ENCODE results near the gene ARHGEF10L.

ARHGEF10L gene

DNA sequence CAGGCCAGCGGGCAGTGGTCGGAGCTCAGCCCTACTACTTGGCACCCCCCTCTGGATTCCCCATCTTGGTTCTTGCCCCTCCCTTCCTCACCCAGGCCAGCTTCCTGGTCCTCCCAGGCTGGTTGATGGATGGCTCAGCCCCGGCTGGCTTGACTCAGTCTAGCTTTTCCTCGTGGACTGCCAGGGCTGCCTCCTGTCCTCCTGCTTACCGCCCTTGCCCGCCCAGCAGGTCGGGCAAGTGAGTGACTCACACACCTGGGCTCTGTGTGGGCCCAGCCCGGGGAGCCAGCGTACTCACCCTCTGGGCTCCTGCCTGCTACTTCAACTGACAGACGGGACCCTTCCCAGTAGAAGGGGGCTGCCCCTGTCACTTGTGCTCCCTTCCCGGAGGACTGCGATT lies 19.5 kb upstream of the ARHGEF10L start:
- in situ Hi-C loops (cut with HindIII; ENCODE audit: low pct_ligation_motif_present, low sequenced_read_pairs), result no loop called here
- Histone ChIP-seq H3K27me3 (replicated peaks) (no peaks in the 10 kb centered on the region), H3K36me3 (replicated peaks) (no peaks in the 10 kb centered on the region), H3K4me3 (ENCODE audit: low read depth, low read length) (no peak overlapping the region), H3K27ac (no peak overlapping the region)
- DNase-seq, result no peak
- TF ChIP-seq, protein P1, sequence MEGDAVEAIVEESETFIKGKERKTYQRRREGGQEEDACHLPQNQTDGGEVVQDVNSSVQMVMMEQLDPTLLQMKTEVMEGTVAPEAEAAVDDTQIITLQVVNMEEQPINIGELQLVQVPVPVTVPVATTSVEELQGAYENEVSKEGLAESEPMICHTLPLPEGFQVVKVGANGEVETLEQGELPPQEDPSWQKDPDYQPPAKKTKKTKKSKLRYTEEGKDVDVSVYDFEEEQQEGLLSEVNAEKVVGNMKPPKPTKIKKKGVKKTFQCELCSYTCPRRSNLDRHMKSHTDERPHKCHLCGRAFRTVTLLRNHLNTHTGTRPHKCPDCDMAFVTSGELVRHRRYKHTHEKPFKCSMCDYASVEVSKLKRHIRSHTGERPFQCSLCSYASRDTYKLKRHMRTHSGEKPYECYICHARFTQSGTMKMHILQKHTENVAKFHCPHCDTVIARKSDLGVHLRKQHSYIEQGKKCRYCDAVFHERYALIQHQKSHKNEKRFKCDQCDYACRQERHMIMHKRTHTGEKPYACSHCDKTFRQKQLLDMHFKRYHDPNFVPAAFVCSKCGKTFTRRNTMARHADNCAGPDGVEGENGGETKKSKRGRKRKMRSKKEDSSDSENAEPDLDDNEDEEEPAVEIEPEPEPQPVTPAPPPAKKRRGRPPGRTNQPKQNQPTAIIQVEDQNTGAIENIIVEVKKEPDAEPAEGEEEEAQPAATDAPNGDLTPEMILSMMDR (IDR thresholded peaks at IDR 0.05; ENCODE audit: low read depth, low read length, missing control alignments), result no peak

DNA sequence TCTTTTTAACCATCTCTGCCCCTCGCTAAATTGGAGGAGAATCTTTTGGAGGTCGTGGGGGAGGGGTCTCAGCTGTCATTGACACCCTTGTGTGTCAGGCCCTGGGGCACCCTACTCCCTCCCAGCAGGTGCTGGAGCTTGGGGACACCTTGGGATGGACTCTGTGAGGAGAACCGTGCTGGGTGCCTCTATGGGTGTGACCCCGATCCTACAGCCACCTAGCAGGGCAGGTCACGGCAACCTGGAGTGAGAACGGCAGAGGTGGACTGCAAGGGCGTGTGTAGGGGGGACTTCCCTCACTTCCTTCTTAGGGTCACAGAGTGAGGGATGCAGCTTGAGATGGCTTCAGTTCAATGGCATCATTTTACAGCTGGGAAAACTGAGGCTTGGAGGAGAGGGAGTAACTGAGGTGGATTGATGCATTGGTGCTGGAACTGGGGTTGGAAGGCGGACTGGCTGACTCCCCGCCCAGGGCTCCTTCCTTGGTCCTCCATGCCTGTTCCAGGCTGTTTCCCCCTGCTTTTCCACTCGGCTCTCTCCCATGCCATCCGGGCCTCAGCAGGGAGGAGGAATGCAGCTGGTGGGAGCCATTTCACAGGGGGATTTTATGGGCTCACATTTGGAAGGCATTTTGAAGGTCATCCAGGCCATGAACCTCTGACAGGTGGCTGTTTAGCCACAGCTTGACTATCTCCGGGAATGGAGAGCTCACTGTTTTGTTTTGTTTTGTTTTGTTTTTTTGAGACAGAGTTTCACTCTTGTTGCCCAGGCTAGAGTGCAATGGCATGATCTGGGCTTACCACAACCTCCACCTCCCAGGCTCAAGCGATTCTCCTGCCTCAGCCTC lies 18.8 kb upstream of the ARHGEF10L start:
- no peak overlapping the region for H3K27ac ChIP-seq
- no peaks in the 10 kb centered on the region for H3K36me3 ChIP-seq (replicated peaks)
- no peaks in the 10 kb centered on the region for H3K27me3 ChIP-seq (replicated peaks)
- in situ Hi-C loops (cut with HindIII; ENCODE audit: low pct_ligation_motif_present, low sequenced_read_pairs), result no loop called here
- TF ChIP-seq, protein P1 (IDR thresholded peaks at IDR 0.05; ENCODE audit: low read depth, low read length, missing control alignments), result no peak
- H3K4me3 ChIP-seq (ENCODE audit: low read depth, low read length), result no peak overlapping the region
- no peak for DNase-seq

DNA sequence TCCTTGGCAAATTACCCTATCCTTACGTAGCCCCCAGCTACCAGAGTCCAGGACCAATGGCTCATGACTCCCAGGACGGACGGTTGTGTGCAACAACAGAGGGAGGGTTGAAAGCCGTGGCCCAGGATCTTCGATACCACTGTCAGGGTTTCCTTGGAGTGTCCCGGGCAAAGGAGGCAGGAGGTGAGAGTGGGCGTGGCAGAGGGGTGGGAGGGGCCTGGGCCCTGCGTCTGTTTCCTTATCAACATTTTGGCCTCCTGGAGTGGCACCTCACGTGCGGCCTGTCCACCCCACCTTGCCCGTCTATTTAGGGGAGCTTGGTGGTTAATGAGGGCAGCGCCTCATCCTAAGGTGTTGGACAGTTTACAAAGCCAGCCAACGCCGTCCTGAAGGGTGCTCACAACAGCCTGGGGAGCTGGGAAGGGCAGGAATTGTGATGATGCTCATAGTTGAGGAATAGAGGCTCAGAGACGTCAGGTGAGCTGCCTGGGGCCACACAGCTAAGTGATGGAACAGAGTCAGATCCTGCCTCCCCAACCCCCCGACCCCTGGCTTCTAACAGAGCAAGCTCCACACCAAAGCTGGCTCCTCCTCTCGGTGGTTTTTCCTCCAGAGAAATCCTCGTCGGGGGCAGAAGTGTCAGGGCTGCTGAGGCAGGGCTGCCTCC lies 17.4 kb upstream of the ARHGEF10L start:
- Histone ChIP-seq H3K36me3 (replicated peaks) (no peaks in the 10 kb centered on the region), H3K27me3 (replicated peaks) (no peaks in the 10 kb centered on the region), H3K4me3 (ENCODE audit: low read depth, low read length) (no peak overlapping the region), H3K27ac (no peak overlapping the region)
- DNase-seq, result no peak
- TF ChIP-seq, protein P1 (IDR thresholded peaks at IDR 0.05; ENCODE audit: low read depth, low read length, missing control alignments), result no peak
- in situ Hi-C loops (cut with HindIII; ENCODE audit: low pct_ligation_motif_present, low sequenced_read_pairs), result no loop called here

DNA sequence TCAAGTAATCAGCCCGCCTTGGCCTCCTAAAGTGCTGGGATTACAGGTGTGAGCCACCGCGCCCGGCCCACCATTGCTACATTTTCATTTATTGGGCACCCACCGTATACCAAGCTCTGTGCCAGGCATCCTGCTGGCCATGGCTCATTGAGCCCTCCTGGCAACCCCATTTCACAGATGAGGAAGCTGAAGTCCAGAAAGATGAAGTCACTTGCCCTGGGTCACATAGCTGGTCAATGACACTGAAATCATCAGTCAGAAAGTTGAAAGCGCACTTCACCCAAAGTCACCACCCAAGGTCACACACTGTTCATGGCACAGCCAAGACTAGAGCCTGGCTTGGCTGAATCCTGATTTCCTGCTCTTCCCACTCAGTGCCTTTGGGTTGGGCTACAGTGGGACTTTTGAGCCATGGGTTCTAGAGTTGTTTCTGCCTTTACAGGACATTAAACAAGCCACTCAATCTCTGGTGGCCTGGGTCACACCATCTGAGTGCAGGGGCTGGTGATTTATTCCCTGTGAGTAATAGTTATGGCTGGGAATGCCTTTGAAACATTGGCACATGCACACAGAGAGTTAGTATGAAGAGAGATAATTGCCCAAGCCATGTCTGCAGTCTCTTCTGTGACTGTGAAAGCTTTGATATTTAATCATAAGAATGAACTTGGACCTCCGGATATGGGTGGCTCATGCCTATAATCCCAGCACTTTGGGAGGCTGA lies 16.0 kb upstream of the ARHGEF10L start:
- in situ Hi-C loops (cut with HindIII; ENCODE audit: low pct_ligation_motif_present, low sequenced_read_pairs), result no loop called here
- DNase-seq, result no peak
- Histone ChIP-seq H3K27ac (no peak overlapping the region), H3K27me3 (replicated peaks) (no peaks in the 10 kb centered on the region), H3K36me3 (replicated peaks) (no peaks in the 10 kb centered on the region), H3K4me3 (ENCODE audit: low read depth, low read length) (no peak overlapping the region)
- TF ChIP-seq, protein P1 (IDR thresholded peaks at IDR 0.05; ENCODE audit: low read depth, low read length, missing control alignments), result no peak

DNA sequence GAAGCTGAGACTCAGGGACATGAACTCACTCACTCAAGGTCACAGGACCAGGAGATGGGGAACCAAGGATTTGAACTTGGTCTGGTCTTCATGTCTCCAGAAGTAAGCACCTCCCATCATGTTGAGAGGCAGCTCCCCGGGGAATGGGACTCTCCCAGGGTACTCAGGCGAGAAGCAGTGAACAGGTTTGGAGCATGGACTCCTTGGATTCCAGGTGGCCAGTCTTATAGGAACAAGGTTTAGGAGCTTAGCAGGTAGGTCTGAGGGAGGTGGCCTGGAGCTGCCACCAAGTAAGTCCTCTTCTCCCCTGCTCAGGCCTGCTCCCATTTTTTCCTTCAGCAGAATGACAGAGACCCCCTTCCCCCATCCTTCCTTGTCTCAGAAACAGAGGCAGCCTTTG lies 14.9 kb upstream of the ARHGEF10L start:
- no peak for DNase-seq
- TF ChIP-seq, protein P1 (IDR thresholded peaks at IDR 0.05; ENCODE audit: low read depth, low read length, missing control alignments), result no peak
- in situ Hi-C loops (cut with HindIII; ENCODE audit: low pct_ligation_motif_present, low sequenced_read_pairs), result no loop called here
- H3K27me3 ChIP-seq (replicated peaks), result no peaks in the 10 kb centered on the region
- no peak overlapping the region for H3K27ac ChIP-seq
- H3K36me3 ChIP-seq (replicated peaks), result no peaks in the 10 kb centered on the region
- no peak overlapping the region for H3K4me3 ChIP-seq (ENCODE audit: low read depth, low read length)
